Measurements from ENCODE around the gene KNDC1. TPM values are rescaled to one million over a fixed set of nuclear protein-coding genes. Genes with fewer than 3 reads are reported as not detected.
"Not testable (repeated sequence)": the region's sequence is repeated elsewhere in the genome, so short reads cannot be mapped to it uniquely, and the experiment has no call there.

KNDC1 gene
- total RNA-seq, 1 donor from 2014 or later = 0.54 TPM

GRCh38 chr10:133219782-133220181, 59.8 kb downstream of the KNDC1 start:
- Mint-ChIP-seq H3K27me3 (ENCODE audit: insufficient read depth) (no peaks in the 10 kb centered on the region), H3K9me3 (no peaks in the 10 kb centered on the region), H3K4me3 (no peak overlapping the region), H3K4me1 (ENCODE audit: low read depth) (no peaks in the 10 kb centered on the region), H3K27ac (no peak overlapping the region), H3K36me3 (ENCODE audit: low read depth) (no peaks in the 10 kb centered on the region)
- no peak for DNase-seq (ENCODE audit: low spot score)
- intact Hi-C loops (cut with micrococcal nuclease) = no loop called here

GRCh38 chr10:133221331-133221730, 61.3 kb downstream of the KNDC1 start:
- H3K36me3 Mint-ChIP-seq (ENCODE audit: low read depth) = no peaks in the 10 kb centered on the region
- no peaks in the 10 kb centered on the region for H3K9me3 Mint-ChIP-seq
- H3K4me3 Mint-ChIP-seq = no peak overlapping the region
- no peak for DNase-seq (ENCODE audit: low spot score)
- intact Hi-C loops (cut with micrococcal nuclease) = no loop called here
- peaks cover 8% of the 10 kb centered on the region for H3K4me1 Mint-ChIP-seq (ENCODE audit: low read depth)
- peaks cover 3% of the 10 kb centered on the region for H3K27me3 Mint-ChIP-seq (ENCODE audit: insufficient read depth)
- H3K27ac Mint-ChIP-seq = no peak overlapping the region

- H3K27me3 Mint-ChIP-seq (ENCODE audit: insufficient read depth); H3K9me3 Mint-ChIP-seq; intact Hi-C loops (cut with micrococcal nuclease); DNase-seq (ENCODE audit: low spot score); H3K4me3 Mint-ChIP-seq; H3K27ac Mint-ChIP-seq; H3K36me3 Mint-ChIP-seq (ENCODE audit: low read depth): not testable (repeated sequence)
- H3K4me1 Mint-ChIP-seq (ENCODE audit: low read depth) = peaks cover 13% of the 10 kb centered on the region
Measured at GRCh38 chr10:133221756-133222155, 61.7 kb downstream of the KNDC1 start.

- Mint-ChIP-seq H3K4me1 (ENCODE audit: low read depth) (peaks cover 14% of the 10 kb centered on the region), H3K4me3 (no peak overlapping the region), H3K27me3 (ENCODE audit: insufficient read depth) (peaks cover 27% of the 10 kb centered on the region), H3K36me3 (ENCODE audit: low read depth) (peaks cover 2% of the 10 kb centered on the region), H3K9me3 (no peaks in the 10 kb centered on the region), H3K27ac (no peak overlapping the region)
- intact Hi-C loops (cut with micrococcal nuclease) = no loop called here
- no peak for DNase-seq (ENCODE audit: low spot score)
Measured at GRCh38 chr10:133224076-133224475, 64.1 kb downstream of the KNDC1 start.

GRCh38 chr10:133224756-133225372, 64.8 kb downstream of the KNDC1 start:
- H3K4me3 Mint-ChIP-seq = no peak overlapping the region
- peaks cover 18% of the 10 kb centered on the region for H3K4me1 Mint-ChIP-seq (ENCODE audit: low read depth)
- H3K27ac Mint-ChIP-seq = no peak overlapping the region
- intact Hi-C loops (cut with micrococcal nuclease) = loop anchor here (5.0 kb wide), 1 partner anchor 438 kb away; the partner anchor contains the start of gene NKX6-2
- H3K27me3 Mint-ChIP-seq (ENCODE audit: insufficient read depth) = peaks cover 32% of the 10 kb centered on the region
- peaks cover 2% of the 10 kb centered on the region for H3K36me3 Mint-ChIP-seq (ENCODE audit: low read depth)
- no peak for DNase-seq (ENCODE audit: low spot score)
- H3K9me3 Mint-ChIP-seq = no peaks in the 10 kb centered on the region

GRCh38 chr10:133225707-133226191, 65.7 kb downstream of the KNDC1 start:
- peaks cover 18% of the 10 kb centered on the region for H3K4me1 Mint-ChIP-seq (ENCODE audit: low read depth)
- no peak overlapping the region for H3K27ac Mint-ChIP-seq
- peaks cover 2% of the 10 kb centered on the region for H3K36me3 Mint-ChIP-seq (ENCODE audit: low read depth)
- no peaks in the 10 kb centered on the region for H3K9me3 Mint-ChIP-seq
- DNase-seq (ENCODE audit: low spot score) = no peak
- intact Hi-C loops (cut with micrococcal nuclease) = loop anchor here (5.0 kb wide), 1 partner anchor 438 kb away; the partner anchor contains the start of gene NKX6-2
- H3K27me3 Mint-ChIP-seq (ENCODE audit: insufficient read depth) = peaks cover 32% of the 10 kb centered on the region
- H3K4me3 Mint-ChIP-seq = peak overlapping the region; percentile 56

- Mint-ChIP-seq H3K27ac (no peak overlapping the region), H3K27me3 (ENCODE audit: insufficient read depth) (peaks cover 34% of the 10 kb centered on the region), H3K36me3 (ENCODE audit: low read depth) (peaks cover 2% of the 10 kb centered on the region), H3K4me3 (peak overlapping the region; percentile 56), H3K4me1 (ENCODE audit: low read depth) (peaks cover 18% of the 10 kb centered on the region), H3K9me3 (no peaks in the 10 kb centered on the region)
- intact Hi-C loops (cut with micrococcal nuclease) = loop anchor here (5.0 kb wide), 1 partner anchor 439 kb away; the partner anchor contains the start of gene NKX6-2
- no peak for DNase-seq (ENCODE audit: low spot score)
Measured at GRCh38 chr10:133226251-133226808, 66.3 kb downstream of the KNDC1 start.

GRCh38 chr10:133227256-133227655, 67.2 kb downstream of the KNDC1 start:
- Mint-ChIP-seq H3K9me3 (no peaks in the 10 kb centered on the region), H3K27me3 (ENCODE audit: insufficient read depth) (peaks cover 42% of the 10 kb centered on the region), H3K4me3 (no peak overlapping the region), H3K36me3 (ENCODE audit: low read depth) (peaks cover 2% of the 10 kb centered on the region), H3K4me1 (ENCODE audit: low read depth) (peaks cover 18% of the 10 kb centered on the region), H3K27ac (no peak overlapping the region)
- intact Hi-C loops (cut with micrococcal nuclease) = loop anchor here (5.0 kb wide), 1 partner anchor 440 kb away; the partner anchor contains the start of gene NKX6-2
- no peak for DNase-seq (ENCODE audit: low spot score)

GRCh38 chr10:133229265-133230043, 69.4 kb downstream of the KNDC1 start:
- Mint-ChIP-seq H3K36me3 (ENCODE audit: low read depth) (peaks cover 2% of the 10 kb centered on the region), H3K27ac (peak overlapping the region; percentile 44), H3K27me3 (ENCODE audit: insufficient read depth) (peaks cover 63% of the 10 kb centered on the region), H3K4me1 (ENCODE audit: low read depth) (peaks cover 18% of the 10 kb centered on the region), H3K4me3 (no peak overlapping the region), H3K9me3 (no peaks in the 10 kb centered on the region)
- intact Hi-C loops (cut with micrococcal nuclease) = loop anchor here (5.0 kb wide), 1 partner anchor 442 kb away; the partner anchor contains the start of gene NKX6-2
- DNase-seq (ENCODE audit: low spot score) = no peak

GRCh38 chr10:133230044-133230361, 70.0 kb downstream of the KNDC1 start, which contains the start of gene UTF1:
Gene UTF1, plus strand, starts transcription at chr10:133230217. Its CDS starts 72 bp downstream, at chr10:133230289.
- H3K27me3 Mint-ChIP-seq (ENCODE audit: insufficient read depth) = peaks cover 67% of the 10 kb centered on the region
- H3K27ac Mint-ChIP-seq = peak within 1 kb of the TSS; percentile 44
- H3K9me3 Mint-ChIP-seq = no peaks in the 10 kb centered on the region
- no peak for DNase-seq (ENCODE audit: low spot score)
- intact Hi-C loops (cut with micrococcal nuclease) = no loop called here
- H3K36me3 Mint-ChIP-seq (ENCODE audit: low read depth) = peaks cover 2% of the 10 kb centered on the region
- peaks cover 18% of the 10 kb centered on the region for H3K4me1 Mint-ChIP-seq (ENCODE audit: low read depth)
- H3K4me3 Mint-ChIP-seq = no peak within 1 kb of the TSS

- H3K4me1 Mint-ChIP-seq (ENCODE audit: low read depth) = peaks cover 17% of the 10 kb centered on the region
- peaks cover 69% of the 10 kb centered on the region for H3K27me3 Mint-ChIP-seq (ENCODE audit: insufficient read depth)
- no peaks in the 10 kb centered on the region for H3K9me3 Mint-ChIP-seq
- intact Hi-C loops (cut with micrococcal nuclease) = no loop called here
- DNase-seq (ENCODE audit: low spot score) = no peak
- H3K4me3 Mint-ChIP-seq = no peak overlapping the region
- H3K36me3 Mint-ChIP-seq (ENCODE audit: low read depth) = peaks cover 2% of the 10 kb centered on the region
- no peak overlapping the region for H3K27ac Mint-ChIP-seq
Measured at GRCh38 chr10:133230387-133231195, 70.6 kb downstream of the KNDC1 start.

GRCh38 chr10:133231244-133231945, 71.4 kb downstream of the KNDC1 start:
- intact Hi-C loops (cut with micrococcal nuclease) = no loop called here

More at GRCh38 chr10:133231244-133231945, 71.4 kb downstream of the KNDC1 start:
- Mint-ChIP-seq H3K4me3 (no peak overlapping the region), H3K36me3 (ENCODE audit: low read depth) (peaks cover 2% of the 10 kb centered on the region), H3K9me3 (no peaks in the 10 kb centered on the region), H3K4me1 (ENCODE audit: low read depth) (peaks cover 9% of the 10 kb centered on the region), H3K27me3 (ENCODE audit: insufficient read depth) (peaks cover 64% of the 10 kb centered on the region), H3K27ac (no peak overlapping the region)
- no peak for DNase-seq (ENCODE audit: low spot score)

All from activated T-helper 1 cell treated with anti-CD3 and anti-CD28 coated beads, Interleukin-12 subunit alpha, Interleukin-12 subunit beta, Interleukin-2, Interleukin-4 antibody, amounts not matched to agents 30 ng/mL and 10 ng/mL and 1 ng/mL, durations not matched to agents 14 hours and 24 hours and 36 hours (primary cell).